ES-I3 (cell line): Measurements from ENCODE around the gene GART.

Experiments
- H3K36me3 ChIP-seq: 2 replicates; pipeline ENCODE4 v1.6.1; 2013; ENCODE audit warnings: mild to moderate bottlenecking, low read length, control low read depth, moderate library complexity; ENCODE audit not compliant: insufficient read depth
- H3K4me1 ChIP-seq: 2 replicates; pipeline ENCODE4 v1.6.1; 2013; ENCODE audit warnings: mild to moderate bottlenecking, control low read depth, low read length; ENCODE audit not compliant: insufficient read depth
- H3K9ac ChIP-seq: 2 replicates; pipeline ENCODE4 v1.6.1; 2013; ENCODE audit warnings: low read depth, mild to moderate bottlenecking, low read length, moderate library complexity
- H3K9me3 ChIP-seq: 2 replicates; pipeline ENCODE4 v1.6.1; 2013; ENCODE audit warnings: mild to moderate bottlenecking, low read length, moderate library complexity; ENCODE audit not compliant: control insufficient read depth, insufficient read depth

The GART gene

GRCh38 chr21:33544451-33545195 lies 2.7 kb upstream of the GART start:
- Histone ChIP-seq H3K9ac (peak overlapping the region; percentile 98), H3K36me3 (peaks cover 2% of the 10 kb centered on the region), H3K4me1 (no peaks in the 10 kb centered on the region), H3K9me3 (no peaks in the 10 kb centered on the region)

- Histone ChIP-seq H3K9ac (peak overlapping the region; percentile 98), H3K36me3 (no peaks in the 10 kb centered on the region), H3K4me1 (no peaks in the 10 kb centered on the region), H3K9me3 (no peaks in the 10 kb centered on the region)
Measured at GRCh38 chr21:33543505-33544129, 1.7 kb upstream of the GART start.

- no peaks in the 10 kb centered on the region for H3K4me1 ChIP-seq
- H3K36me3 ChIP-seq: peaks cover 7% of the 10 kb centered on the region
- peak within 1 kb of the TSS; percentile 98 for H3K9ac ChIP-seq
- H3K9me3 ChIP-seq: no peaks in the 10 kb centered on the region
Measured at GRCh38 chr21:33542640-33543504, 955 bp upstream of the GART start, which contains the start of gene SON. Gene SON, plus strand, starts transcription at chr21:33543038. Its CDS starts 55 bp downstream, at chr21:33543093.

- H3K4me1 ChIP-seq: no peaks in the 10 kb centered on the region
- peaks cover 22% of the 10 kb centered on the region for H3K36me3 ChIP-seq
- no peaks in the 10 kb centered on the region for H3K9me3 ChIP-seq
- H3K9ac ChIP-seq: peak overlapping the region; percentile 98
Measured at GRCh38 chr21:33541105-33541711, 709 bp downstream of the GART start.

- H3K9ac ChIP-seq: peak overlapping the region; percentile 98; the same call in 1 of the 2 replicates
Measured at GRCh38 chr21:33540711-33541104, 1.2 kb downstream of the GART start.

GRCh38 chr21:33539616-33540015 lies 2.3 kb downstream of the GART start:
- H3K4me1 ChIP-seq: no peaks in the 10 kb centered on the region
- H3K36me3 ChIP-seq: peaks cover 36% of the 10 kb centered on the region
- no peaks in the 10 kb centered on the region for H3K9me3 ChIP-seq
- no peak overlapping the region for H3K9ac ChIP-seq

More at GRCh38 chr21:33540711-33541104, 1.2 kb downstream of the GART start:
- Histone ChIP-seq H3K4me1 (no peaks in the 10 kb centered on the region), H3K9me3 (no peaks in the 10 kb centered on the region), H3K36me3 (peaks cover 26% of the 10 kb centered on the region)

GRCh38 chr21:33537212-33537611 lies 4.7 kb downstream of the GART start:
- H3K9ac ChIP-seq: no peak overlapping the region
- peaks cover 51% of the 10 kb centered on the region for H3K36me3 ChIP-seq
- no peaks in the 10 kb centered on the region for H3K4me1 ChIP-seq
- no peaks in the 10 kb centered on the region for H3K9me3 ChIP-seq

- peaks cover 67% of the 10 kb centered on the region for H3K36me3 ChIP-seq
- H3K4me1 ChIP-seq: no peaks in the 10 kb centered on the region
- no peaks in the 10 kb centered on the region for H3K9me3 ChIP-seq
- no peak overlapping the region for H3K9ac ChIP-seq
Measured at GRCh38 chr21:33531007-33531406, 10.9 kb downstream of the GART start.

GRCh38 chr21:33522953-33523349 lies 19.0 kb downstream of the GART start:
- peaks cover 28% of the 10 kb centered on the region for H3K36me3 ChIP-seq
- H3K4me1 ChIP-seq: no peaks in the 10 kb centered on the region
- H3K9ac ChIP-seq: no peak overlapping the region
- no peaks in the 10 kb centered on the region for H3K9me3 ChIP-seq

- no peak overlapping the region for H3K9ac ChIP-seq
- H3K9me3 ChIP-seq: no peaks in the 10 kb centered on the region
- no peaks in the 10 kb centered on the region for H3K4me1 ChIP-seq
- H3K36me3 ChIP-seq: peaks cover 27% of the 10 kb centered on the region
Measured at GRCh38 chr21:33522297-33522952, 19.5 kb downstream of the GART start.

- Histone ChIP-seq H3K9ac (no peak overlapping the region), H3K9me3 (no peaks in the 10 kb centered on the region), H3K4me1 (no peaks in the 10 kb centered on the region), H3K36me3 (peaks cover 33% of the 10 kb centered on the region)
Measured at GRCh38 chr21:33518899-33519298, 23.0 kb downstream of the GART start.

GRCh38 chr21:33514229-33514628 lies 27.7 kb downstream of the GART start:
- H3K4me1 ChIP-seq: no peaks in the 10 kb centered on the region
- no peaks in the 10 kb centered on the region for H3K9me3 ChIP-seq
- no peak overlapping the region for H3K9ac ChIP-seq
- H3K36me3 ChIP-seq: peaks cover 49% of the 10 kb centered on the region

- no peaks in the 10 kb centered on the region for H3K9me3 ChIP-seq
- no peaks in the 10 kb centered on the region for H3K4me1 ChIP-seq
- no peak overlapping the region for H3K9ac ChIP-seq
- H3K36me3 ChIP-seq: peaks cover 51% of the 10 kb centered on the region
Measured at GRCh38 chr21:33512481-33512880, 29.4 kb downstream of the GART start.

- Histone ChIP-seq H3K9ac (no peak overlapping the region), H3K4me1 (no peaks in the 10 kb centered on the region), H3K9me3 (no peaks in the 10 kb centered on the region), H3K36me3 (peaks cover 48% of the 10 kb centered on the region)
Measured at GRCh38 chr21:33511639-33512038, 30.3 kb downstream of the GART start.
